Heart right ventricle (tissue), 16 donors: ENCODE data around the gene TUBB4B. TPM values are rescaled to one million over a fixed set of nuclear protein-coding genes. Genes with fewer than 3 reads are reported as not detected.

Experiments
- ATAC-seq, 8 donors: fragments of 200-7000 bp; cut with Tn5 transposase; one replicate each; pipeline ENCODE4 v1.9.1; 2020; ENCODE audit warnings: mild to moderate bottlenecking in 8 of 8, moderate library complexity in 8 of 8, moderate number of reproducible peaks in 1 of 8
- DNase-seq, 2 donors: peaks; one replicate each; pipeline ENCODE4 v3.0.0-alpha.2; 2020
- H3K27ac ChIP-seq, 10 donors: fragments of 200-600 bp; sonication (generic) in 2 of 10; one replicate each; pipeline versions ENCODE4 v1.5.0 to v1.8.0; 2020 to 2022; ENCODE audit warnings: mild to moderate bottlenecking in 3 of 10
- H3K27me3 ChIP-seq, 7 donors: fragments of 200-600 bp; one replicate each; pipeline ENCODE4 v1.8.0; 2021 to 2022; ENCODE audit warnings: mild to moderate bottlenecking in 2 of 7
- H3K36me3 ChIP-seq, 9 donors: fragments of 200-600 bp; sonication (generic) in 1 of 9; one replicate each; pipeline versions ENCODE4 v1.5.0 to v1.8.0; 2020 to 2022; ENCODE audit warnings: mild to moderate bottlenecking in 2 of 9
- H3K4me1 ChIP-seq, 9 donors: fragments of 200-600 bp; sonication (generic) in 1 of 9; one replicate each; pipeline versions ENCODE4 v1.5.0 to v1.8.0; 2020 to 2022; ENCODE audit warnings: mild to moderate bottlenecking in 4 of 9
- H3K4me3 ChIP-seq, 10 donors: fragments of 200-600 bp; sonication (generic) in 2 of 10; one replicate each; pipeline versions ENCODE4 v1.5.0 to v1.8.0; 2020 to 2022; ENCODE audit warnings: mild to moderate bottlenecking in 7 of 10, moderate library complexity in 2 of 10
- H3K9me3 ChIP-seq, 11 donors: fragments of 200-600 bp in 10 of 11; sonication (generic) in 2 of 11; one replicate each; pipeline versions ENCODE4 v1.5.0 to v1.8.0; 2013 to 2022; ENCODE audit warnings: mild to moderate bottlenecking in 2 of 11, control low read depth in 1 of 11, moderate library complexity in 1 of 11
- WGBS, 2 donors: extraction: QIAGEN DNeasy Blood & Tissue Kit; methylation state at CpG; one replicate each; pipeline ENCODE4 v1.1.7; 2013; ENCODE audit warnings: inconsistent platforms in 1 of 2; 5-methylcytosine and 5-hydroxymethylcytosine counted together
- intact Hi-C, 10 donors: fragments of 100-400 bp; cut with DNase I; formaldehyde crosslinking; loops; one replicate each; pipeline versions ENCODE4 v1.11.1 to v1.14.2; 2022
- polyA plus RNA-seq, 2 donors: library from polyadenylated mRNA; stranded (reverse); fragments of 200-250 nt; gene quantifications; one replicate each; pipeline ENCODE4 v1.2.3, GENCODE V29; 2013
- total RNA-seq, 10 donors: library from RNA; stranded (reverse); fragmentation: NEBNext Ultra II Directional in 3 of 10; extraction: Animal tissue kit (Norgen Biotek cat#: 25700) in 3 of 10; gene quantifications; one replicate each; pipeline versions ENCODE4 v1.2.1 to v1.2.4, GENCODE V29; 2021 to 2023
- TF ChIP-seq, protein P1 (sequence below), 9 donors: fragments of 200-600 bp; sonication (generic) in 2 of 9; IDR thresholded peaks; one replicate each; pipeline versions ENCODE4 v1.5.0 to v1.8.0; 2021 to 2022; ENCODE audit warnings: antibody characterized with exemption in 9 of 9, mild to moderate bottlenecking in 5 of 9, moderate library complexity in 1 of 9
- donor health status: Arrhythmogenic right ventricular cardiomyopathy.
- donor health status: ischemic (EF 13 %, LVEDD 7.1; RV severe dilation, severe dysfunction).
- donor health status: healthy with polysubstance abuse.
- donor health status: DM: no; HTN: yes; CAD: no.
- donor health status: DM: no; HTN: no; CAD: no.
- donor health status: ischemic (EF 25% LVEDD 6.9; RV normal size, moderate dysfunction).
- donor health status: ischemic (EF 25% LVEDD 5.7; RV mildly dilated, moderate dysfunction).
- donor health status: healthy.
- donor health status: DM: yes; HTN: yes; CAD: no.
- donor health status: Ischemic cardiomyopathy.
- donor health status: ischemic (EF 35%, LVEDD 5.7; RV mildly dilated, moderate dysfunction).
- donor health status: nonischemic (EF 11% LVEDD 7.7; RV severe dilation, severe dysfunction).
- donor health status: DM: yes; HTN: yes; CAD: no.
- donor health status: PGD.
- donor health status: ischemic (EF 29% LVEDD 5.4; RV normal size, mild dysfunction).
- donor health status: nonischemic (EF 23%, LVEDD 6.1; RV moderate dilation, normal function).

Gene TUBB4B
- total and polyA plus RNA-seq, 12 donors = 211 to 992 (median 355) TPM

DNA sequence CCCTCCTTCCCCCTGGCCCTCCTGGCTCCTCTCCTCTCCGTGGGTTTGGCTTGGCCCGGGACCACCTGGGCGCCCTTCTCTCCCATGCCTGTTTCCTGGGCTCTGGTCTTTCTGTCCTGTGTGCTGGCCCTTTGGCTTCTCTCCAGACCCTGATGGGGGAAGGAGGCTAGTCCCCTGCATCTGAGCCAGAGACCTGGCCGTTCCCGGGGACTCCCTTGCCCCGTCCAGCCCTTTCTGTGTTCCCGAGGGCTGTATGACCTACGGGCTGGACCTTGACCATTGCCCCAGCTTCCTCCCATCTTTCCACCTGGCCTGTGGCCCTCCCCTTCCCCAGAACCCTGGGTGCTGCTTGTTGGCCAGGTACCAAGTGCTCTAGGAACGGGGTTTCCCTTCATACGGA, 22.4 kb downstream of the TUBB4B start:
- no peaks in the 10 kb centered on the region for H3K27me3 ChIP-seq
- H3K36me3 ChIP-seq = peaks cover 0 to 79% (median 31%) of the 10 kb centered on the region in 9 donors
- no peak overlapping the region for H3K27ac ChIP-seq
- H3K4me1 ChIP-seq = peaks cover 0 to 27% (median 15%) of the 10 kb centered on the region in 9 donors
- intact Hi-C loops = no loop called here
- no peak overlapping the region for H3K4me3 ChIP-seq
- no peaks in the 10 kb centered on the region for H3K9me3 ChIP-seq
- WGBS, 2 donors = 82 to 89% methylated on average over 10 of the region's 10 CpGs
- ATAC-seq = peak in 1 of 8 donors; percentile 11
- DNase-seq = peak in 1 of 2 donors; percentile 5
- TF ChIP-seq, protein P1, sequence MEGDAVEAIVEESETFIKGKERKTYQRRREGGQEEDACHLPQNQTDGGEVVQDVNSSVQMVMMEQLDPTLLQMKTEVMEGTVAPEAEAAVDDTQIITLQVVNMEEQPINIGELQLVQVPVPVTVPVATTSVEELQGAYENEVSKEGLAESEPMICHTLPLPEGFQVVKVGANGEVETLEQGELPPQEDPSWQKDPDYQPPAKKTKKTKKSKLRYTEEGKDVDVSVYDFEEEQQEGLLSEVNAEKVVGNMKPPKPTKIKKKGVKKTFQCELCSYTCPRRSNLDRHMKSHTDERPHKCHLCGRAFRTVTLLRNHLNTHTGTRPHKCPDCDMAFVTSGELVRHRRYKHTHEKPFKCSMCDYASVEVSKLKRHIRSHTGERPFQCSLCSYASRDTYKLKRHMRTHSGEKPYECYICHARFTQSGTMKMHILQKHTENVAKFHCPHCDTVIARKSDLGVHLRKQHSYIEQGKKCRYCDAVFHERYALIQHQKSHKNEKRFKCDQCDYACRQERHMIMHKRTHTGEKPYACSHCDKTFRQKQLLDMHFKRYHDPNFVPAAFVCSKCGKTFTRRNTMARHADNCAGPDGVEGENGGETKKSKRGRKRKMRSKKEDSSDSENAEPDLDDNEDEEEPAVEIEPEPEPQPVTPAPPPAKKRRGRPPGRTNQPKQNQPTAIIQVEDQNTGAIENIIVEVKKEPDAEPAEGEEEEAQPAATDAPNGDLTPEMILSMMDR (IDR thresholded peaks at IDR 0.05) = no peak

DNA sequence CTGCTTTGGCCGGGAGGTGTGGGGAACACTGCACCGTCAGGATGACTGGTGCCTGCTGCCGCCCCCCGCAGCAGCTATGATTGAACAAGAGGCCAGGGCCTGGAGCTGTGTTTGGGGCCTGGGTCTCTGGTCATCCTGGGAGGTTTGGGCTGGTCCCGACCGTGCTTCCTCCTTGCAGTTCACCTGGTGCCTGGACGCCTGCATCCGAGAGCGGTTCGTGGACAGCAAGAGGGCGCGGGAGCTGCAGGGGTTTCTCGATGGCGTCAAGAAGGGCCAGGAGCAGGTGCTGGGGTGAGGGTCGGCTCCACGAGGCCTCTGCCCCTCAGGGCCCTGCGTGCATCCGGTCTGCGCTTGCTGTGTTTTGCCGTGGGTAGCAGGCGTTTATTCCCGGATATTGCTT, 23.0 kb downstream of the TUBB4B start:
- Histone ChIP-seq H3K27me3 (no peaks in the 10 kb centered on the region), H3K4me1 (peaks cover 2 to 33% (median 20%) of the 10 kb centered on the region in 9 donors), H3K36me3 (peaks cover 0 to 78% (median 29%) of the 10 kb centered on the region in 9 donors), H3K27ac (no peak overlapping the region), H3K9me3 (no peaks in the 10 kb centered on the region), H3K4me3 (no peak overlapping the region)
- no peak for ATAC-seq
- WGBS, 2 donors = 95% methylated on average over 22 of the region's 22 CpGs
- TF ChIP-seq, protein P1 (IDR thresholded peaks at IDR 0.05) = no peak
- intact Hi-C loops = no loop called here
- DNase-seq = peak in 1 of 2 donors; percentile 7

DNA sequence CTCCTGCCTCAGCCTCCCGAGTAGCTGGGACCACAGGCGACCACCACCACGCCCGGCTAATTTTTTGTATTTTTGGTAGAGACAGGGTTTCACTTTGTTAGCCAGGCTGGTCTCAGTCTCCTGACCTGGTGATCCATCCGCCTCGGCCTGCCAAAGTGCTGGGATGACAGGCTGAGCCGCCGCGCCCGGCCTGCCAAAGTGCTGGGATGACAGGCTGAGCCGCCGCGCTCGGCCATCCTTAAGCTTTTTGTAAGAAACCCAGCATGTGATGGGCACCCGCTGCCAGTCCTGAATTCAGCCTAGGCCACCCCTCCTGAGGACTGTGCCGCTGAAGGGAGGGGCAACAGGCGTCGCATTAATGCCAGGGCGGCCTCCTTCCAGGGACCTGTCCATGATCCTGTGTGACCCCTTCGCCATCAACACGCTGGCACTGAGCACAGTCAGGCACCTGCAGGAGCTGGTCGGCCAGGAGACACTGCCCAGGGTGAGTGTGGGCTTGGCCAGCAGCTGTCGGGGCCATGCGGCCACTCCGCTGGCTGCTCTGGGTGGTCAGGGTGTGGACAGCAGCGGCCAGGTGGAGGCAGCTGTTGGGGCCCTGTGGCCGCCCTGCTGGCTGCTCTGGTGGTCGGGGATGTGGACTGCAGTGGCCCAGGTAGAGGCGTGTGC, 24.5 kb downstream of the TUBB4B start:
- Histone ChIP-seq H3K27ac (no peak overlapping the region), H3K4me3 (no peak overlapping the region), H3K4me1 (peaks cover 8 to 48% (median 33%) of the 10 kb centered on the region in 9 donors), H3K9me3 (no peaks in the 10 kb centered on the region), H3K27me3 (no peaks in the 10 kb centered on the region), H3K36me3 (peaks cover 0 to 80% (median 24%) of the 10 kb centered on the region in 9 donors)
- TF ChIP-seq, protein P1 (IDR thresholded peaks at IDR 0.05) = no peak
- no peak for ATAC-seq
- intact Hi-C loops = no loop called here
- 92 to 97% methylated on average over 29 of the region's 29 CpGs for WGBS, 2 donors
- no peak for DNase-seq

DNA sequence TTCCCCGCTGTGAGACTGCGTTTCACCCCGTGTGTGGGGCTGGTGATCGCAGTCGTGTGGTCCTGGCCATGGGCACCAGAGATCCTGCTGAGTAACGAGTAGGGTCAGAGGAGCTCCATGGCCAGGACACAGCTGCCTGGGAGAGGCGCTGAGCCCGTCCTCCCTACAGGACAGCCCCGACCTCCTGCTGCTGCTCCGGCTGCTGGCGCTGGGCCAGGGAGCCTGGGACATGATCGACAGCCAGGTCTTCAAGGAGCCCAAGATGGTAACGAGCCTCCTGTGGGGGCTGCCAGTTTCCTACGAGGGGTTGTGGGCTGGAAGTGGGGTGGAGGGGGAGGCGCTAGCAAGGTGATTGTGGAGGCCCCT, 25.1 kb downstream of the TUBB4B start:
- H3K27me3 ChIP-seq = no peaks in the 10 kb centered on the region
- H3K36me3 ChIP-seq = peaks cover 0 to 84% (median 24%) of the 10 kb centered on the region in 9 donors
- H3K9me3 ChIP-seq = no peaks in the 10 kb centered on the region
- TF ChIP-seq, protein P1 (IDR thresholded peaks at IDR 0.05) = no peak
- 73 to 76% methylated on average over 15 of the region's 15 CpGs for WGBS, 2 donors
- peaks cover 8 to 53% (median 38%) of the 10 kb centered on the region in 9 donors for H3K4me1 ChIP-seq
- intact Hi-C loops = no loop called here
- H3K4me3 ChIP-seq = no peak overlapping the region
- DNase-seq = peak in 1 of 2 donors; percentile 43
- ATAC-seq = no peak
- no peak overlapping the region for H3K27ac ChIP-seq
